NCI-H446 (cell line): ENCODE measurements around the gene SLC23A3.

Experiments used
- DNase-seq, 2 experiments: peaks; one replicate each; lab custom pipeline; 2025; lab: John Stamatoyannopoulos, UW

SLC23A3 gene

GRCh38 chr2:219142329-219142728 lies 27.5 kb downstream of the SLC23A3 start:
- DNase-seq, result peak in 1 of 2 experiments; percentile 40

DNA sequence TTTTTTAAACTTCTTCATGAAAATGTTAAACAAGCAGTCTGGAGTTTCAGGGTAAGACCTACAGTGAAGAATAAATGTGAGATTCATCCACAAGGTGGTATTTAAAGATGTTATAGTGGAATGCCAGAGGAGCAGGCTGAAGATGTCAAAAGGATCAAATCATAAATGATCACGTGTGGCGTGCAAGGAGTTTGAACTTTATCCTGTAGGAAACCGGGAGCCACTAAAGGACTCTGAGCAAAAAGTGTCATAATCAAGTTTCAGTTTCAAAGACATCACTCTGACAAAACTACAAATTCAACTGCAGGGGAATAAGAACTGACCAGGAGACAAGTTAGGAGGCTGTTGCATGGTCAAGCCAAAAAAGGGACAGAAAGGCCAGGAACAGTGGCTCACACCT lies 29.1 kb downstream of the SLC23A3 start:
- no peak for DNase-seq

GRCh38 chr2:219133976-219134375 lies 35.9 kb downstream of the SLC23A3 start:
- no peak for DNase-seq

GRCh38 chr2:219131744-219132143 lies 38.1 kb downstream of the SLC23A3 start:
- no peak for DNase-seq

GRCh38 chr2:219131327-219131726 lies 38.5 kb downstream of the SLC23A3 start:
- no peak for DNase-seq

DNA sequence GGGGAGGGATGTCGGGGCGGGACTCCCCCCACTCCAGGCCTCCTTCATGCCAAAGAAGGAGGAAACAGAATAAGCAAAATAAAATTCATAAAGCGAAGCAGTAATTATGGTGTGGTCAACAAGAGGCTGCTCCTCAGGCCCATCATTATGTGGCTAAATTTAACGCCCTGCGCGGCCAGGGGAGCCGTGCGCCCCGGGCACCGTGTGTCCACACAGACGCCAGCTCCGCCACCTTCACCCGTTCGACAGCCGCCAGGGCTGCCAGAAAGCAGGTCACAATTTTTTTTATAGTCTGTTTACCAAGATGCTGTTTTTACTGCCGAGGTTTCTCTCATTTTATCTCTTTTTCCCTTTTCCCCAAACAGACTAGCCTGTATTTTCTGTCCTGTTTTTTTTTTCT lies 40.2 kb downstream of the SLC23A3 start:
- DNase-seq, result no peak

DNA sequence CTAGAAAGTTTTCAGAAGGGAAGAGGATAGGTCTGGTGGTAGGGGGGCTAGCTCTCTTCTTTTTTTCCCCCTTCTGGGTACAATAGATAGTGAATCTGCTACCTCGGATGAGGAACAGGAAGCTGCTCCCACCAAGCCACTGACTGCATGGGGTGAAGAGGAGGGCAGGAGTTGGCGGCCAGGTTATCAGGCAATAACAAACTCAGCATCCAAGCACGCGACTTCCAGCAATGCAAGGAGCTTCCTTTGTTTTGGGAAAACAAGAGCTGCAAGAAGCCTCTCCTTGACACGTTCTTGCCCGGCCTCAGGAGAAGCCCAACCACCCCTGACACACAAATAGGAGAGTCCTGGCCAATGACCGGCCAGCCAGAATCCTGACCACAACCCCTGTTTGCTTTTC lies 41.4 kb downstream of the SLC23A3 start:
- no peak for DNase-seq

DNA sequence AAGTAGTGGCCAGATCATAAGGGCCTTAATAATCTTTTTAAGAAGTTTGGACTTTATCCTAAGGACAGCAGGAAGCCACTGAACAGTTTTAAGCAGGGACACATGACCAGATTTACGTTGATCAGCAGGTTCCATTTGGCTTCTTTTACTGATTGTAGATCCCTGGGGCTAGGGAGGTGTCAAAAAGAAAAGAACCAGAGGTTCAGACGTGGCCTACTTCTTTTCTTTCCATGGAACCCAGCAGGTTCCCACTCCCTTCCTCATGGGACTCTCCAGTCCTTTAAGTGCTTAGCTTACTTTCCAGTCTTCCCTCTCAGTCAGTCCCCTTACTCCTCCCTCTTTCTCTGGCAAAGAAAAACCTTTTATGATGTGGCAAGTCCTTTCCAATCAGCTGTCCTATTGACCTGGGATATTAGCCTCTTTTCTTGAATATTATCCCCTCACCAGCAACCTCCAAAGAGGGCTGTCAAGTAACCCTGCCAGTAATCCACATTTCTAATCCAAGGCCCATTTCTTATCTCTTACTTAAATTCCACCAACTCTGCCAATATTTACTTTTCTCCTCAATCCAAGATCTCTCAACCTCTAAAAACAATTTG lies 42.7 kb downstream of the SLC23A3 start:
- no peak for DNase-seq

DNA sequence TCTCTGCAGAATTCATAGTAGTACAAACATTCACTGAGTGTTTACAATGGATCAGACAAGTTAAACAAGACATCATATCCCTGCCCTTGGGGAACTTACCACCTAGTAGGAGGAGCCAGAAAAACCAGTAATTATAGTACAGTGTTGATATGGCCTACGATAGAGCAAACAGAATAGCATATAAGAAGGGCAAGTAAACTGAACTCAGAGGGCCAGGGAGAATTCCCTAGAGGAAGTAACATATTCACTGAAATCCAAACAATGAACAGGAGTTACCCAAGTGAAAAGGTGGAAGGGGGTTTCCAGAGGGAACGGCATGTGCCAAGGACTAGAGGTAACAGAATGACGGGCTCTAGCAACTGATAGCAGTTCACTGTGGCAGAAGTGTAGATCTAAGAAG lies 43.3 kb downstream of the SLC23A3 start:
- DNase-seq, result no peak

- no peak for DNase-seq
These were observed 44.0 kb downstream of the SLC23A3 start for GRCh38 chr2:219125886-219126270.

GRCh38 chr2:219125225-219125885 lies 44.5 kb downstream of the SLC23A3 start:
- DNase-seq, result no peak

DNA sequence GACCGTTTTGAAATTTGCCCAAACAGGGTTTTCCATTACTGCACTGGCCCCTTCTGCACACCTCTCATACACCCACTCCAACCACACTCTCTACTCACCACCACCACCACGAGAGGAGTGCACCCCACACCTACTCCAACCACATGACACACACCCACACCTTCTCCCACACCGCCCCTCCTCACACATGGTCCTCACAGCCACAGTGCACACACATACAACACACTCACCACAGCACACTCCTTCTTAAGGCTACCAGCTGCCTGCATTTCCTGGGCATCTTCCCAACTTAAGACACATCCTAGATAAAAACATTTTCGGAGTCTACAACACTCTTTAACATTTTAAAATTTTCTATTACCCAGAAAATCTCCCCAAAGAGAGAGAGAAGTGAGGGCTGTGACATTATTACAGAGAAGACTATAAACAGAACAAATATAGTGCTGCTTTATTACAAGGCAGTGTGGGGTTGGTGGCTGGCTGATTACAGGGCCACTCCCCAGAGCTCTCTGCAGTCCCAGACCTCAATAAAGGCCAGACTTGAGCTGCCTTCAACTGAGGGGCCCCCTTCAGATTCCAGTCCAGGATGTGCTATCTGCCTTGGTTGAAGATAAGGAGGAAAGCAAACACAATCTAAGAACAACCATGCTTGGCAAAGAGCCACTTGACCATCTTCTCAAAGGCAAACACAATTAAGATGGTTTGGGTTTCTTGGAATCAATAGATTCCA lies 45.3 kb downstream of the SLC23A3 start:
- no peak for DNase-seq

DNA sequence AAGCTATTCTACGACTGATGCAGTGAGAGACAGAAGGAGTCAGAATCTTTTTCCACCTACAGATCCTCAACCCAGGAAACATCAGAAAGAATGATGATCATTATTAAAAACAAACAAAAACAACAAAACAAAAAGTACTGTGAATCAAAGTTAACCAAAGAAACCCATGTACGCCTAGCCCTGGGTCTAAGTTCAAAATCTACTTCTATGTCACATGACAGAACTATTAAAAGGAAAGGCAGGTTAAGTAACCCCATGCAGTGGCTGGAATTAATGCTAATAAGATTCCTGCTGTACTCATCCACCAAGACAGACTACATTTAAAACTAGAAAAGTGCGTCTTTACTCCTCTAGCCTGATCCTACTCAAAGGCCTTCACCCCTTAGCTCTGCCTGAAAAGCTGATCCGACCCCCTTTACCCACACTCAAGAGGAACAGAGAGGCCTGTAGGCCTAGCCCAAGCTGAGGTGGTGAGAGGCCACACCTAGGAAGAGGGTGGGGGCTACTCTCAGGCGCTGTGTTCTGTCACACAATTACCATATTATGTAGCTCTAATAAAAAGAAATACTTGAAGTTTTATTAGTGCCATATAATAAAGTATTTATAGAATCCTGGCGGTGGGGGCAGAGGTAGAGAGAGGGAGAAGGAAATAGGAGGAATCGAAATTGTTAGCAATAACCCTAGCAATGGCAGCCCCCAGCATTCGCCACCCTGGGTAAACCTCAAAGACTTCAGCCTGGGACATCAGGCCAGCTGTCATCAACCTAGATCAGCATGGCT lies 46.3 kb downstream of the SLC23A3 start:
- no peak for DNase-seq

GRCh38 chr2:219122202-219122980 lies 47.4 kb downstream of the SLC23A3 start:
- DNase-seq, result no peak

- DNase-seq, result no peak
These were observed 49.7 kb downstream of the SLC23A3 start for GRCh38 chr2:219120082-219120481.

DNA sequence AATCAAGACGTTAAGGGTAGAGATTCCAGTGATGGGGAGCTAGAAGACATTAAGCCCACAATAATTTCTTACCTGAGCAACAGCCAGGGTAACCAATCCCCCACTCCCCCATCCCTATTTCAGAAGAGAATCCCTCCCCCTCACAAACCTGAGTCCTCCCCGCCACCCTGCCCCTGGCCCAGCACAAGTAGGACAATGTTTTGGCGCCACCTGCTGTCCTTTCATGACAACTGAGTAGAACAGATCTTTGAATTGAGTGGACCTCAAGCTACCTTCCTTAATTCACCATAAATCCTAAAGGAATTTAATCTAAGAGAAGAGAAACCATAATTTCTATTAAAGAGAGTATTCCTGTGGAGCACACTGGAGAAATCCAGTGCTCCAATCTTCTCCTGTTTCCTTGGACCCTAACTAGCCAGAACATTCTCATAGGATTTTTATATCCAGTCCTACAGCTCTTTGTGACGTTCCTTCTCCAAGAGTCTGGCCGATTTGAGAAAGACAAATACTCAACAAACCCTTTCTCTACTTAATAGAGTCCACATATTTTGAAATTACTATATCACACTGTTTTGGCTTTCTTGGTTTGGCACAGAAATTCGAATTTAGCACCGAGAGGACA lies 50.3 kb downstream of the SLC23A3 start:
- peak in 1 of 2 experiments; percentile 56 for DNase-seq

DNA sequence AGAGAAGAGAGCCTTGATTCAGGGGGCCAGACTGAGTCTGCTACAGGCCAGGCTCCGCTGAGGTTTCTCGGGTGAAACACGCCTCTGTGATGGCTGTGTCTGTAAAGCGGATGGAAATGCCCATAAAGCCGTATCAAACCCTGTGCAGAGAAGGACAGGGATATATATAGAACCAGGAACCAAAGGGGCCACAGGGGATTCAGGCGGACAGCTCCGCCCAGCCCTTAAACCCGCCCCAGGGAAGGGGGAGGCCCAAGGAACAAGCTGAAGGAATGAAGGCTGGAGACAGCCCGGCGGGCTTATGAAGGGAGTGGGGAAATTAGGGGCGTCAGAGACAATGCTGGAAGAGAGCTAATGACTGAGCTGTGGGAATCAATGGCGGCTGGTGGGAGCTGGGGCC lies 51.3 kb downstream of the SLC23A3 start:
- no peak for DNase-seq

DNA sequence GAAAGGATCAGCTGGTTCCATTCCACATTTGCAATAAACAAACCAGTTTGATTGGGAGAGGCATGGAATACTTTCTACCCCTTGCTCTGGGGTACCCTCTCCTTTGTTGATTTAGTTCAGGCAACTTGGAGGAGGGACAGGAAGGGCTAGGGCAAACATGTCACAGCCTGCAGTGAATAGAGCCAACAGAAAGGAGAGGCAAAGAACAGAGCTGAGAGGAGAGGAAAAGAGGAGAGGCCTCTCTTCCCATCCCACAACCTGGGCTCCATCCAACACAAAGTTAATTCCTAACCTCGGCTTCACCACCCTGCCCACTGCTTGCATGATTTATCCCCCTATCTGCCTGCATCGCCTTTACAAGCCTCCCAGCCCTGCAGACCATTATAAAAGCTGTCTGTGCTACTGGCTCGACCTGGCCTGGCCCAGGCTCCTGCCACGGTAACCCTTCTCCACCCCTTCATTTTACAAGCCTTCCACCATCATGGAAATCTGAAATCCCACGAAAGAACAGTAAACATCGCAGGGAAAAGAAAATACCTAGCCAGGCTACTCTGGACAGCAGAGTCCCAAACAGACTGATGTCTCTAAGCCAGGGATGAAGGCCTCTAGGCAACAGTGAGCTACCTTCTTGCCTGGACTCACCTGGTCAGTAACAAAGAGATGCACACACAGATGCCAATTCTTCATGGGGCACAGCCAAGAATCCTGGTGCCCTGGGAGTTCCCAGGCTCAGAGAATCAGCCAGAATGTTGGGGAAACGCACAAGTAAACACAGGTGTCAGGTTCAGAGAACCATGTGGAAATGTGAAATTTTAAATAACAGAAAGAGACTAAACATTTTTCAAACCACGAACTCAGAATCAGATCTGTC lies 52.8 kb downstream of the SLC23A3 start:
- DNase-seq, result no peak

- DNase-seq, result no peak
These were observed 57.0 kb downstream of the SLC23A3 start for GRCh38 chr2:219112651-219113338.

GRCh38 chr2:219112062-219112406 lies 57.8 kb downstream of the SLC23A3 start:
- DNase-seq, result no peak
